Adipocyte (in vitro differentiated cells): Measurements from ENCODE around the gene CKB.
A peak's percentile ranks its signal among the peaks of the same experiment; 100 is the strongest.

Source experiments
- DNase-seq: peaks from one replicate; pipeline ENCODE4 v3.0.0-alpha.2; 2015; ENCODE audit warnings: low read depth
- H3K27me3 ChIP-seq: replicated peaks from 2 replicates; pipeline ENCODE4 v1.7.0; 2013; ENCODE audit warnings: mild to moderate bottlenecking, low read length, moderate library complexity; ENCODE audit not compliant: control insufficient read depth, insufficient read depth
- H3K36me3 ChIP-seq: 2 replicates; pipeline ENCODE4 v1.7.0; 2013; ENCODE audit warnings: low read length, mild to moderate bottlenecking, moderate library complexity; ENCODE audit not compliant: control insufficient read depth, insufficient read depth, severe bottlenecking
- H3K4me1 ChIP-seq: 2 replicates; pipeline ENCODE4 v1.7.0; 2013; ENCODE audit warnings: mild to moderate bottlenecking, low read length, moderate library complexity; ENCODE audit not compliant: control insufficient read depth, insufficient read depth
- H3K4me3 ChIP-seq: 2 replicates; pipeline ENCODE4 v1.7.0; 2013; ENCODE audit warnings: mild to moderate bottlenecking, low read length, moderate library complexity
- H3K9ac ChIP-seq: 2 replicates; pipeline ENCODE4 v1.7.0; 2013; ENCODE audit warnings: mild to moderate bottlenecking, low read length, moderate library complexity
- H3K9me3 ChIP-seq: 2 replicates; pipeline ENCODE4 v1.7.0; 2013; ENCODE audit warnings: mild to moderate bottlenecking, low read length, moderate library complexity; ENCODE audit not compliant: control insufficient read depth

Gene CKB

DNA sequence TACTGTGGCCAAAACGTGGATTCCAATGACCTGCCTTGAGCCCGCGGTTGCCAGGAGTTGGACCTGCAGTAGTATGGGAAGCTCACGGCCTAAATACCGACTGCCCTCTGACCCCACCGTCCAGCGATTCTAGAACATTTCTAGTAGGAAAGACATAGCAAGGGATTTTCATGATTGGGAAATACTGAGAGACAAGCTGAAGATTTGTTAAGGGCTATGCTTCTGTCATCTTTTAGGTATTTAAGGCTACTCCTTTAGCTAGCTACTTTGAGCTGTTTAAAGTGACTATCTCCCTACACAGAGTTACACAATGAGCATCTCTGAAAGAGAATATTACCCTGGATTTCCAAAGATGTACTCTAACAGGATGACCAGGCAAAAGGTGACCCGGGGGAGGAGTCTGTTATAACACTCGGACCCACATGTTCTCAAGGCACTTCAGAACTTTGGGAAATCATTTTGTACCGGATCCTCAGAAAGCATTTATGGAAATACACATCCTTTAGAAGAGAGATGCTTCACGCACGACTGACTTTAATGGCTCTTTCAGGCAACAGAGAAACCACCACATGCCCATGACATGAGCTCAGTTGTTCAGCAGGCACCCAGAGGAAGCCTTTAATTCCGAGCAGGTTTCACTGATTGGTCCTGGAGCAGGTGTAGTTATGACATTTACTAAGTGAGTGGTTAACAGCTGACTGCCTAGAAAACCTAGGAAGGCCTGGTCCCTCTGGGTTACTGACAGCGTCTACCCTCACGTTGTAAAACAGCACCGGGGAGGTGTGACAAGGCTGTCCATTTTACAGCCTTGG lies 35.6 kb upstream of the CKB start:
- Histone ChIP-seq H3K4me3 (peak overlapping the region; percentile 90), H3K9ac (peak overlapping the region; percentile 92), H3K4me1 (peaks cover 66% of the 10 kb centered on the region), H3K27me3 (no peaks in the 10 kb centered on the region), H3K9me3 (no peaks in the 10 kb centered on the region), H3K36me3 (peaks cover 29% of the 10 kb centered on the region)
- DNase-seq, result peak; percentile 83

DNA sequence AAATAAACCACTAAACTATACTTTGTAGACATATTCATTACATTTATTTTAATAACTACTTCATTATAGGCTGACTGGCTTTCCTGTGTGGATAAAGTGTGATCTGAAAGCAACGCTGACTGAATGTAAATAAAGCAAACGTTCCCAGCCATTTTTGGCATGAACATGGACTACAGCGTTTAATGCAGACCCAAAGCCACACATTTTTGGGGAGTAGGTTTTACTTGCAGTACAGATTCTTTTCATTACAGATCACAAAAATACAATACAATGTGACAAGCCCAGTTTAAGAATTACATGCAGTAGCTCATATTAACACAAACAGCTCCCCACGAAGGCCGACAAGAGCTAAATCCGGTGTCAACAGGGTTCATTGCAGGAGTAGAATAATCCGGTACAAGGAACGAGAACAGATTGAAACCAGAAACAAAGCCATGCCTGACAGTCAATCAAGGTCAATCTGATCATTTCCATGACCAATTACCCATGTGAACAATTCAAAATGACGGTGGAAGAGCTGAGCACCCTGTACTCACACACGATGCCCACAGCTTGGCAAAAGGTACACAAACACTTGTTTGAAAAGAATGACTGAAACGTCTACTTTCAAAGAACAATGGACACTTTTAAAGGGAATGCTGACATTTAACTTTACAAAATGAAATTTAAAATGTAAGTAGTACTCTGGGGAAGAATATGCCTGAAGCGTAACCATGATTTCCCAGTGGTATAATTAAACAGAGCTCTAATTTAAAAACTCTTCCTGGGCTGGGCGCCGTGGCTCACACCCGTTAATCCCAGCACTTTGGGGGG lies 34.5 kb upstream of the CKB start:
- no peak for DNase-seq
- H3K4me3 ChIP-seq, result peak overlapping the region; percentile 12

DNA sequence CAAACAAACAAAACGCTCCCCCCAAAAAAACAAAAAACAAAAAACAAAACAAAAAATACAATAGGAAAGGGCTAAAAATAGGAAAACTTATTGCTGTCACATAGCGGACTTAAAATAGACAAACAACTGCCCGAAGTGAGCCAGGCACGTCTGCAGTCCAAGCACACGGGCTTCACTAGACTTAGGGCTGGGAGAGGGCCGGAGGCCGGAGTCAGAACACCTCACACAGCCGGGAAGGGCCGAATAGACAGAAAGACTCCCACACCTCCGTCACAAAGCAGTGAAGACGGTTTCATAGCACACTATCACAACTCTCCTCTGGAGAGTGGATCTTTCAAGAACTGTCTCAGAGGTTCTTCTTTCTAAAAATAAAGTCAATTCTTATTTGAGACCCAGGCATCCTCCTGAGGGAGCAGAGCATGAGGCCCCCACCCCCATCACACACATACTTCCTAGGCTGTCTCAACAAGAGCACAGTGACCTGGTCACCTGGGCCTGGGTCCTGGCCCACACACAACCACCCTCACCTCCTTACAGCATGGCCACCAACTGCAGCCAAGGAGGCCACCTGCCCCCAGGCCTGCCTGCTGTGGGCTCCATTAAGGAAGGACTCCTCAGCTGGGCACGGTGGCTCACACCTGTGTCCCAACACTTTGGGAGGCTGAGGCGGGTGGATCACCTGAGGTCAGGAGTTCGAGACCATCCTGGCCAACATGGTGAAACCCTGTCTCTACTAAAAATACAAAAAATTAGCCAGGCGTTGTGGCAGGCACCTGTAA lies 33.1 kb upstream of the CKB start:
- Histone ChIP-seq H3K27me3 (no peaks in the 10 kb centered on the region), H3K4me3 (no peak overlapping the region), H3K9me3 (no peaks in the 10 kb centered on the region), H3K9ac (peak overlapping the region; percentile 33), H3K36me3 (peaks cover 29% of the 10 kb centered on the region), H3K4me1 (peaks cover 85% of the 10 kb centered on the region)
- DNase-seq, result no peak

More for the DNA sequence above, 34.5 kb upstream of the CKB start:
- no peaks in the 10 kb centered on the region for H3K9me3 ChIP-seq
- no peaks in the 10 kb centered on the region for H3K27me3 ChIP-seq
- peak overlapping the region; percentile 69 for H3K9ac ChIP-seq
- H3K36me3 ChIP-seq, result peaks cover 29% of the 10 kb centered on the region
- peaks cover 77% of the 10 kb centered on the region for H3K4me1 ChIP-seq

DNA sequence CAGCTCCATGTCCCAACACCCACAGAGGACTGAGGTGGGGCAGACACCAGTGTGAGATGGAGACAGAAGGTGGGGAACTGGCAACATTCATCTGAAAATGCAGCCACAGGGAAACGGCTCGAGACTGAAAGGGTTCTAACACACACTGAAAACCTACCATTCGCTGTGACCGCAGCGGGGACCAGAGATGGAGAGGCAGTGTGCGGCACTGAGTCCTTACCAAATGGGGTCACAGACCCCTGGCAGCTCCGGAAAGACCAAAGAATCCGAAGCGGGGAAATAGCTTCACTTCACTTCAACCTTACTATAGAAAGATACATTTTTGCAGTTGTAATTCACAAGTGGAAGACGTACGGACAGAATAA lies 30.2 kb upstream of the CKB start:
- Histone ChIP-seq H3K9ac (peak overlapping the region; percentile 85), H3K4me3 (peak overlapping the region; percentile 71), H3K36me3 (peaks cover 8% of the 10 kb centered on the region), H3K9me3 (no peaks in the 10 kb centered on the region), H3K27me3 (no peaks in the 10 kb centered on the region), H3K4me1 (peaks cover 69% of the 10 kb centered on the region)
- no peak for DNase-seq

DNA sequence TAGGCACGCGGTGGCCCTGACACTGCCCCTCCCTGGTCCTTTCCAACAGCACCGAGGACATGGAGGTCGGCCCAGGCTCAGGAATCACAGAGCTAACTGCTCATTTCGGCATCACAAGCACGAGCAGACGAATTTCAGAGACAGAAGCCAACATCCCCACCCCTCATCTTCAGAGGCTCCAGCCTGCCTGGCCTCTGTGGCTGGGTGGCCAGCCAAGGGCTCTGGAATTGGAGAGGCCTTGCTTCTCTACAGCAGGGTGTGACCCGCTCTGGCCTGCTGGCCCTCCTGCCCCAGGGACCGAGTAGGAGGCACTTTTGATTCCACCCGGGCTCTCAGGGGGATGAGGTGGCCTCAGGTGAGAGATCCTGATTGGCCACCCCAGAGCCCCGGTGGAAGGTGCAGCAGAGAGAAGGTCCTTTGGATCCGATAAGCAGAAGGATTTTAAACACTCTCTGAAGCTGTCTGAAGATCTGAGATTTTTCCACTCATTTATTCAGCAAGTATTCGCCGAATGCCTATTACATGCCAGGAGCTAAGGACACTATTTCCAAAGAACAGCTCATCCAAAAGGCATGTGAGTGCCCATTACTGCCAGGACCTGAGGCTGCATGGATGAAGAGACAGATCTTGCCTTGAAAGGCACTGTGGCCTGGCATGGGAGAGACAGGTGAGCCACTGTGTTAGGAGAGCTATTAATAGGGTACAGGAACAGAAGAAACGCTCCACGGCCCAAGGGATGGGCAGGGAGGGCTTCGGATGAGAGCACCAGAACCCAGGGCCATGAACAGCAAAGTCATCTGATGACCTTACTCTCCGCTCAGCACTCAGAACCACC lies 29.6 kb upstream of the CKB start:
- Histone ChIP-seq H3K27me3 (no peaks in the 10 kb centered on the region), H3K4me3 (peak overlapping the region; percentile 71), H3K4me1 (peaks cover 63% of the 10 kb centered on the region), H3K9ac (peak overlapping the region; percentile 85), H3K9me3 (no peaks in the 10 kb centered on the region), H3K36me3 (peaks cover 6% of the 10 kb centered on the region)
- DNase-seq, result peak; percentile 67

DNA sequence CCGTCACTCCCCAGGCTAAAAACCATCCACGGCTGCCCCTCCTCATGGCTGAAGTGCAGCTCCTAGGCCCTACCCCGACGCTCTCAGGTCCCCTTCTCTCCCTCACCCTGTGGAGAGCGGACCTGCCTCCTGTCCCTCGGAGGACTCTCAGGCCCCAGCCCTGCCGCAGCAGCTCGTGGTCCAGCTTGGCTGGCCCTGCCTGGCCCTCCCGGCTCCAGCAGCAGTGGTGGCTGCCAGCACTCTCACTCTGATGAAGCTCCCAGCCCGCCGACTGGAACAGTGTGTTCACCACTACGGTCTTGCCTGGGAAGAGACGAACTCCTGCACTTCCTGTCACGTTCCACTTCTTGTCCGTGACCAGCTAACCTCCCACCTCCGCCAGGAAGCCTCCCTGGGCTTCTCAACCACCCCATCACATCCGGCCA lies 28.7 kb upstream of the CKB start:
- Histone ChIP-seq H3K27me3 (no peaks in the 10 kb centered on the region), H3K9me3 (no peaks in the 10 kb centered on the region), H3K36me3 (peaks cover 3% of the 10 kb centered on the region), H3K4me3 (peak overlapping the region; percentile 71), H3K9ac (peak overlapping the region; percentile 85), H3K4me1 (peaks cover 55% of the 10 kb centered on the region)
- no peak for DNase-seq

DNA sequence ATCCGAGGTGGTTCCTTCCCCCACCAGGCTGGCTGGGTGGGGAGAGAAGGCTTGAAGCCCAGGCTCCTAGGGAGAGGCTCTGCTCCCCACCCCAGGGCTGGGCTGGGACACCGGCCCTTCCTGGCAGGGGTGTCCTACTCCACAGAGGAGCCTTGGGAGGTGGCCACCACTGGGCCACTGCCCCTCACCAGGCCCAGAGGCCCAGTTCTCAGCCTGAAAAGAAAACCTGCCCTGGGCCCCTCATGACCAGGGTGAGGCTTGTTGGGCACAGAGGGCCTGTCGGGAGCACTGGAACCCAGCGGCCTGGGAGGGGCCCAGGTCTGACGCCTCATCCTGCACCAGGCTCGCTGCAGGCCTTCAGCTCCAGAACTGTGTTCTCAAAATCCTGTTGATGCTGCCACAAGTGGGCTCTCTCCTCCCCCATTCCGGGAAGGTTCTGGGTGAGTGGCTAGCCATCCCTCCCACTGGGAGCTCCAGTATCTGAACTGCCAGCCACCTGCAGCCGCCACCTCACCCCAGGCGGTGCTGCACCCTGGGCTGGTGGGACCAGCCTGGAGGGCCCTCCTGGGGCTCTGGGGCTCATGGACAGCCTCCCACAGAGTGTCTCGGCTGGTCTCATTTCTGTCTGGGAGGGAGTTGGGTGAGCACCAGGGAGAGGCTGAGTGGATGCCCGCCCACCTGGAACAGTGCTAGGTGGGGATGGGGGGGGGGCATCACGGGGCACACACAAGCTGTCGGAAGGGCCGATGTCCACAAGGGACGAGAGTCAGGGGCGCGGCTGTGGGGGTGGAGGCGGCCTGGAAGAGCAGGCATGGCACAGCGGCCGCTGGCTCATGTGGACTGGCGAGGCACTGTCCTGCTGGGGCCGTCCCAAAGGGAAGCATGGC lies 28.1 kb upstream of the CKB start:
- Histone ChIP-seq H3K9ac (peak overlapping the region; percentile 85), H3K27me3 (no peaks in the 10 kb centered on the region), H3K9me3 (no peaks in the 10 kb centered on the region), H3K4me3 (peak overlapping the region; percentile 71), H3K36me3 (peaks cover 3% of the 10 kb centered on the region), H3K4me1 (peaks cover 51% of the 10 kb centered on the region)
- no peak for DNase-seq

DNA sequence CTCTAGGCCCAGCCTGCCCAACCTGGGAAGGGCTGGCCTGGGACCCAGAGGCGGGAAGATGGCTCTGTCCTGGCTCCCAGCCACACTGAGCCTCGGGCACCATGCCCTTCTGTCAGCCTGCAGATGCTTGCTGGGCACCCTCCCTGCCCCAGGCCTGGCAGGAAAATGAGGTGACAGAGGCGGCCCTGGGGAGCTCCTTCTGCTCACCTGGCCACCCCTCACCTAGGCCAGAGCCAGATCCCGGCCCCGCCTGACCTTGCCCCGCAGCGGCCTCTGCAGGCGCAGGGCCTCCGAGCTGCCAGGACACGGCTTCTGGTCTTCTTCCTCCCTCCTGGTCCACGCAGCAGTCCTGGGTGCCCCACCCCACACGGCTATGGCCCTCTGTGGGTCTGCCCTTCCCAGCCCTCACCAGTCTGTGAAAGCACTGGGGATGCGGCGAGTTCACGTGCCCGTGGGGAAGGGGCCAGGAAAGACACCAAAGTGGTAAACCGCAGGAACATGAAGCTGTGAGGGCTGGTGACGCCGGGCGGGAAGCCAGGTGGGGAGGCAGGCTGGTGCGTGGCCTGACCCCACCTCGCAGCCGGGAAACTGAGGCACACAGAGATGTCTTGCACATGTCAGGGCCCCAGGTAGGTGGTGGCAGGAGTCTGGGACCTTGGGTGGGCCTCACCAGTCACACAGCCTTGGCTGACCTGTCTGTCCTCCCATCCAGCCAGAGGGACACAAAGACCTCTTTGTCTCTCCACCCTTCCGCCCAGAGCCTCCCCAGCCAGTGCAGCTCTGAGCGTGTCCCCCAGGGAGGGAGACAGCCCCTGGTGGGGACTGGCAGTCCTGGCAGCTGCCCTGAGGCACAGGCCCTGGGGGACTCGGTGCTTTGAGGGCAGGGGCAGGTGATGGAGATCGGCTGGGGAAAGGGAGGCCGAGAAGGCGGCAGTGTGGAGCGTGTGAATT lies 27.0 kb upstream of the CKB start:
- H3K9me3 ChIP-seq, result no peaks in the 10 kb centered on the region
- no peaks in the 10 kb centered on the region for H3K27me3 ChIP-seq
- no peaks in the 10 kb centered on the region for H3K36me3 ChIP-seq
- peak overlapping the region; percentile 71 for H3K4me3 ChIP-seq
- H3K9ac ChIP-seq, result peak overlapping the region; percentile 85
- H3K4me1 ChIP-seq, result peaks cover 49% of the 10 kb centered on the region
- no peak for DNase-seq
